Fibroblast of lung (primary cell): ENCODE results near the gene CCDC171.

ENCODE experiments used
- EZH2 ChIP-seq: IDR thresholded peaks from 2 replicates; pipeline ENCODE4 v1.5.1; 2012; ENCODE audit warnings: low read length, control low read depth, mild to moderate bottlenecking; ENCODE audit errors: missing control alignments
- TF ChIP-seq, protein P1 (sequence below), 2 donors: IDR thresholded peaks in 1 of 2; conservative IDR thresholded peaks in 1 of 2; 1 replicate in 1 of 2; 2 replicates in 1 of 2; pipeline ENCODE4 v1.5.1; 2011 to 2012; ENCODE audit warnings: low read length in 2 of 2, control low read depth in 1 of 2, inconsistent platforms in 1 of 2, low read depth in 1 of 2, mild to moderate bottlenecking in 1 of 2

DNA sequence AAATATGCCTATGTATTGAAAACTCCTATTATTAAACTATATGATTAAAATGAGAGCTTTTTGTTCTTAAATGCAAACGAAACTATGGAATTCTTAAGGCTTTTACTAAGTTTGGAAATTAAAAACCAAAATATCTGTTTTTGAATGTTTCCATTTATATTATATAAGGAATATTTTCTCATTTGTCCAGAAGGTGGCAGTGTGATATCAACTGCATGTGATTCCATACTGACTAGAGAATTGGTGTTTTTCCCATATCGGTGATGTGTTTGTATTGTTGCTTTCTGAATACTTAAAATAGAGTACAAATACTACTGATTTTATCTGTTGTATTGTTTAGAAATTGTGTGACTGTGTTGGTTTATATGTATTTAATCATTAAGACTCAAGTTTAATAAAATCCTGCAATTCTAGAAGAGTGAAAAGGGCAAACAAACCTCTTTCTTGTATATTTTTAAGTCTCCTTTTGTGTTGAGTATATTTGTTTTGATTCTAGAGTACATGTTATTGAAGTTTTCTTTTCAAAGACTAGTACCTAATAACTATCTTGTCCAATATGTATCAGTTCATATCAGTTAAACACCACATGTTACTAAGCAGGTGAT is 320.8 kb downstream of the CCDC171 start:
- TF ChIP-seq, protein P1, sequence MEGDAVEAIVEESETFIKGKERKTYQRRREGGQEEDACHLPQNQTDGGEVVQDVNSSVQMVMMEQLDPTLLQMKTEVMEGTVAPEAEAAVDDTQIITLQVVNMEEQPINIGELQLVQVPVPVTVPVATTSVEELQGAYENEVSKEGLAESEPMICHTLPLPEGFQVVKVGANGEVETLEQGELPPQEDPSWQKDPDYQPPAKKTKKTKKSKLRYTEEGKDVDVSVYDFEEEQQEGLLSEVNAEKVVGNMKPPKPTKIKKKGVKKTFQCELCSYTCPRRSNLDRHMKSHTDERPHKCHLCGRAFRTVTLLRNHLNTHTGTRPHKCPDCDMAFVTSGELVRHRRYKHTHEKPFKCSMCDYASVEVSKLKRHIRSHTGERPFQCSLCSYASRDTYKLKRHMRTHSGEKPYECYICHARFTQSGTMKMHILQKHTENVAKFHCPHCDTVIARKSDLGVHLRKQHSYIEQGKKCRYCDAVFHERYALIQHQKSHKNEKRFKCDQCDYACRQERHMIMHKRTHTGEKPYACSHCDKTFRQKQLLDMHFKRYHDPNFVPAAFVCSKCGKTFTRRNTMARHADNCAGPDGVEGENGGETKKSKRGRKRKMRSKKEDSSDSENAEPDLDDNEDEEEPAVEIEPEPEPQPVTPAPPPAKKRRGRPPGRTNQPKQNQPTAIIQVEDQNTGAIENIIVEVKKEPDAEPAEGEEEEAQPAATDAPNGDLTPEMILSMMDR (conservative IDR thresholded peaks at IDR 0.05 in 1 of 2, IDR thresholded peaks at IDR 0.05 in 1 of 2; ENCODE audit: low read depth in 1 of 2, low read length in 2 of 2), result peak; percentile 20 to 49
- TF ChIP-seq EZH2, result no peak
